Measurements from ENCODE around the gene MYO10. TPM values are rescaled to one million over a fixed set of nuclear protein-coding genes. Genes with fewer than 3 reads are reported as not detected.
A peak's percentile ranks its signal among the peaks of the same experiment; 100 is the strongest.

The MYO10 gene
- total RNA-seq, 1 experiment from 2014 or later, result 89.8 TPM

- no peak for TF ChIP-seq MYBL2 (CRISPR knock-in tag; IDR thresholded peaks at IDR 0.05)
Measured at GRCh38 chr5:16668194-16668593, 267.9 kb downstream of the MYO10 start (continued).

DNA sequence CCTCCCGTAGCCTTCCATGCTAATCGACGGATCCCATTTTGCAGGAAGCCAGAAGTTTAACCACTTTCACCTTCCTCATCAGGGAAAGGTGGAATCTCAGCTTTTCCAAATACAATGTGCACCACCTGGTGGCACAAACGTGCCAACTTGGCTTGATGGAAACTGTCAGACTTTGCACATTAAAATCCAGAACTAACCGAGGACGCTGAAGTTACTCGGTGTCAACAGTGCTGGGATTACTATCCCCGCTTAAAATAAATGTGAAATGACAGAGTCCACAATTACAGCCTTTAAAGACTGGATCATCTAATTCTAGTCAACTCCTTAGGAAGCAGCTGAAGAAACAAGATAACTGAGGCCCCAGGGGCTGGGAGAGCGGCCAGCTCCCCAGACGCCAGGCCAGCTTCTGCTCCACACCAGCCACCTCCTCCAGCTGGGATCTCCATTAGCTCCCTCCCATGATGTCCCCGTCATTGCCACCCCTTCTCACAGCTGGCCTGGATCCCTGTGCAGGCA is 269.1 kb downstream of the MYO10 start:
- Mint-ChIP-seq H3K4me3 (no peak overlapping the region), H3K36me3 (peaks cover 67% of the 10 kb centered on the region), H3K4me1 (no peaks in the 10 kb centered on the region), H3K27me3 (ENCODE audit: low read depth) (no peaks in the 10 kb centered on the region), H3K9me3 (no peaks in the 10 kb centered on the region), H3K27ac (peak overlapping the region; percentile 8; the same call in 1 of the 2 replicates)
- no peak for DNase-seq (ENCODE audit: low spot score)
- ChIA-PET POLR2A (interaction anchor here (0.6 kb wide), 1 partner anchor 114 kb away, joined by 4 read pairs; no protein-coding TSS in a partner anchor), CTCF (interaction anchor here (1.2 to 1.8 kb wide), 8 partner anchors 13 to 523 kb away, joined by 3 to 9 read pairs (median 5); no protein-coding TSS in a partner anchor)
- TF ChIP-seq NFATC4 (CRISPR knock-in tag; IDR thresholded peaks at IDR 0.05), result no peak
- ATAC-seq, result no peak

GRCh38 chr5:16666130-16666882 is 269.8 kb downstream of the MYO10 start:
- TF ChIP-seq, protein P1, sequence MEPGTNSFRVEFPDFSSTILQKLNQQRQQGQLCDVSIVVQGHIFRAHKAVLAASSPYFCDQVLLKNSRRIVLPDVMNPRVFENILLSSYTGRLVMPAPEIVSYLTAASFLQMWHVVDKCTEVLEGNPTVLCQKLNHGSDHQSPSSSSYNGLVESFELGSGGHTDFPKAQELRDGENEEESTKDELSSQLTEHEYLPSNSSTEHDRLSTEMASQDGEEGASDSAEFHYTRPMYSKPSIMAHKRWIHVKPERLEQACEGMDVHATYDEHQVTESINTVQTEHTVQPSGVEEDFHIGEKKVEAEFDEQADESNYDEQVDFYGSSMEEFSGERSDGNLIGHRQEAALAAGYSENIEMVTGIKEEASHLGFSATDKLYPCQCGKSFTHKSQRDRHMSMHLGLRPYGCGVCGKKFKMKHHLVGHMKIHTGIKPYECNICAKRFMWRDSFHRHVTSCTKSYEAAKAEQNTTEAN (CRISPR knock-in tag; IDR thresholded peaks at IDR 0.05), result no peak
- no peak for TF ChIP-seq ATF1 (CRISPR knock-in tag; IDR thresholded peaks at IDR 0.05)
- TF ChIP-seq CREM (CRISPR knock-in tag; IDR thresholded peaks at IDR 0.05), result no peak
- TF ChIP-seq, protein P2, sequence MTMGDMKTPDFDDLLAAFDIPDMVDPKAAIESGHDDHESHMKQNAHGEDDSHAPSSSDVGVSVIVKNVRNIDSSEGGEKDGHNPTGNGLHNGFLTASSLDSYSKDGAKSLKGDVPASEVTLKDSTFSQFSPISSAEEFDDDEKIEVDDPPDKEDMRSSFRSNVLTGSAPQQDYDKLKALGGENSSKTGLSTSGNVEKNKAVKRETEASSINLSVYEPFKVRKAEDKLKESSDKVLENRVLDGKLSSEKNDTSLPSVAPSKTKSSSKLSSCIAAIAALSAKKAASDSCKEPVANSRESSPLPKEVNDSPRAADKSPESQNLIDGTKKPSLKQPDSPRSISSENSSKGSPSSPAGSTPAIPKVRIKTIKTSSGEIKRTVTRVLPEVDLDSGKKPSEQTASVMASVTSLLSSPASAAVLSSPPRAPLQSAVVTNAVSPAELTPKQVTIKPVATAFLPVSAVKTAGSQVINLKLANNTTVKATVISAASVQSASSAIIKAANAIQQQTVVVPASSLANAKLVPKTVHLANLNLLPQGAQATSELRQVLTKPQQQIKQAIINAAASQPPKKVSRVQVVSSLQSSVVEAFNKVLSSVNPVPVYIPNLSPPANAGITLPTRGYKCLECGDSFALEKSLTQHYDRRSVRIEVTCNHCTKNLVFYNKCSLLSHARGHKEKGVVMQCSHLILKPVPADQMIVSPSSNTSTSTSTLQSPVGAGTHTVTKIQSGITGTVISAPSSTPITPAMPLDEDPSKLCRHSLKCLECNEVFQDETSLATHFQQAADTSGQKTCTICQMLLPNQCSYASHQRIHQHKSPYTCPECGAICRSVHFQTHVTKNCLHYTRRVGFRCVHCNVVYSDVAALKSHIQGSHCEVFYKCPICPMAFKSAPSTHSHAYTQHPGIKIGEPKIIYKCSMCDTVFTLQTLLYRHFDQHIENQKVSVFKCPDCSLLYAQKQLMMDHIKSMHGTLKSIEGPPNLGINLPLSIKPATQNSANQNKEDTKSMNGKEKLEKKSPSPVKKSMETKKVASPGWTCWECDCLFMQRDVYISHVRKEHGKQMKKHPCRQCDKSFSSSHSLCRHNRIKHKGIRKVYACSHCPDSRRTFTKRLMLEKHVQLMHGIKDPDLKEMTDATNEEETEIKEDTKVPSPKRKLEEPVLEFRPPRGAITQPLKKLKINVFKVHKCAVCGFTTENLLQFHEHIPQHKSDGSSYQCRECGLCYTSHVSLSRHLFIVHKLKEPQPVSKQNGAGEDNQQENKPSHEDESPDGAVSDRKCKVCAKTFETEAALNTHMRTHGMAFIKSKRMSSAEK (CRISPR knock-in tag; IDR thresholded peaks at IDR 0.05; ENCODE audit: borderline replicate concordance), result no peak
- TF ChIP-seq ZNF263 (CRISPR knock-in tag; IDR thresholded peaks at IDR 0.05; ENCODE audit: low read depth), result no peak
- no peak for TF ChIP-seq ZNF281 (CRISPR knock-in tag; IDR thresholded peaks at IDR 0.05)
- no peaks in the 10 kb centered on the region for H3K9me3 Mint-ChIP-seq
- peak overlapping the region; percentile 11; the same call in 1 of the 2 replicates for H3K27ac Mint-ChIP-seq
- H3K27me3 Mint-ChIP-seq (ENCODE audit: low read depth), result no peaks in the 10 kb centered on the region
- no peak overlapping the region for H3K4me3 Mint-ChIP-seq
- H3K4me1 Mint-ChIP-seq, result no peaks in the 10 kb centered on the region
- DNase-seq (ENCODE audit: low spot score) (no peak), ATAC-seq (no peak)
- ChIA-PET CTCF (interaction anchor here (0.5 to 1.8 kb wide), 9 partner anchors 14 to 524 kb away, joined by 3 to 9 read pairs (median 5); no protein-coding TSS in a partner anchor), POLR2A (interaction anchor here (0.6 to 0.9 kb wide), 4 partner anchors 14 to 412 kb away, joined by 3 to 4 read pairs (median 3); no protein-coding TSS in a partner anchor)
- peaks cover 60% of the 10 kb centered on the region for H3K36me3 Mint-ChIP-seq

GRCh38 chr5:16665601-16666000 is 270.5 kb downstream of the MYO10 start:
- Mint-ChIP-seq H3K27ac (no peak overlapping the region), H3K9me3 (no peaks in the 10 kb centered on the region), H3K27me3 (ENCODE audit: low read depth) (no peaks in the 10 kb centered on the region), H3K4me1 (no peaks in the 10 kb centered on the region), H3K4me3 (no peak overlapping the region), H3K36me3 (peaks cover 53% of the 10 kb centered on the region)
- ChIA-PET CTCF (interaction anchor here (1.8 kb wide), 1 partner anchor 115 kb away, joined by 6 read pairs; no protein-coding TSS in a partner anchor), POLR2A (interaction anchor here (0.6 to 0.9 kb wide), 2 partner anchors 72 to 413 kb away, joined by 3 read pairs; no protein-coding TSS in a partner anchor)
- ATAC-seq, result no peak
- no peak for DNase-seq (ENCODE audit: low spot score)
- no peak for TF ChIP-seq ZNF317 (CRISPR knock-in tag; IDR thresholded peaks at IDR 0.05; ENCODE audit: borderline replicate concordance, low read depth)
- TF ChIP-seq ATF1 (CRISPR knock-in tag; IDR thresholded peaks at IDR 0.05), result no peak
- TF ChIP-seq CBFB (CRISPR knock-in tag; IDR thresholded peaks at IDR 0.05; ENCODE audit: low read depth), result no peak
- TF ChIP-seq, protein P3, sequence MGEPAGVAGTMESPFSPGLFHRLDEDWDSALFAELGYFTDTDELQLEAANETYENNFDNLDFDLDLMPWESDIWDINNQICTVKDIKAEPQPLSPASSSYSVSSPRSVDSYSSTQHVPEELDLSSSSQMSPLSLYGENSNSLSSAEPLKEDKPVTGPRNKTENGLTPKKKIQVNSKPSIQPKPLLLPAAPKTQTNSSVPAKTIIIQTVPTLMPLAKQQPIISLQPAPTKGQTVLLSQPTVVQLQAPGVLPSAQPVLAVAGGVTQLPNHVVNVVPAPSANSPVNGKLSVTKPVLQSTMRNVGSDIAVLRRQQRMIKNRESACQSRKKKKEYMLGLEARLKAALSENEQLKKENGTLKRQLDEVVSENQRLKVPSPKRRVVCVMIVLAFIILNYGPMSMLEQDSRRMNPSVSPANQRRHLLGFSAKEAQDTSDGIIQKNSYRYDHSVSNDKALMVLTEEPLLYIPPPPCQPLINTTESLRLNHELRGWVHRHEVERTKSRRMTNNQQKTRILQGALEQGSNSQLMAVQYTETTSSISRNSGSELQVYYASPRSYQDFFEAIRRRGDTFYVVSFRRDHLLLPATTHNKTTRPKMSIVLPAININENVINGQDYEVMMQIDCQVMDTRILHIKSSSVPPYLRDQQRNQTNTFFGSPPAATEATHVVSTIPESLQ (CRISPR knock-in tag; IDR thresholded peaks at IDR 0.05), result no peak
- no peak for TF ChIP-seq ZNF219 (CRISPR knock-in tag; IDR thresholded peaks at IDR 0.05; ENCODE audit: borderline replicate concordance)
- no peak for TF ChIP-seq ZNF671 (CRISPR knock-in tag; IDR thresholded peaks at IDR 0.05)
- TF ChIP-seq ERG (CRISPR knock-in tag; IDR thresholded peaks at IDR 0.05), result no peak
- no peak for TF ChIP-seq NR3C1 (CRISPR knock-in tag; conservative IDR thresholded peaks at IDR 0.05; ENCODE audit: low read depth)
- TF ChIP-seq ELF4 (CRISPR knock-in tag; IDR thresholded peaks at IDR 0.05; ENCODE audit: low read depth), result no peak
